ENCODE measurements around the gene GBP4. TPM values are rescaled to one million over a fixed set of nuclear protein-coding genes. Genes with fewer than 3 reads are reported as not detected.
"Not testable (repeated sequence)": the region's sequence is repeated elsewhere in the genome, so short reads cannot be mapped to it uniquely, and the experiment has no call there.

GBP4 gene
- total and polyA plus RNA-seq, 9 of the 15 experiments (the other 6 are each of a cell fraction or from before 2014, with no cell fraction given) = 0.04 to 0.40 (median 0.11) TPM

DNA sequence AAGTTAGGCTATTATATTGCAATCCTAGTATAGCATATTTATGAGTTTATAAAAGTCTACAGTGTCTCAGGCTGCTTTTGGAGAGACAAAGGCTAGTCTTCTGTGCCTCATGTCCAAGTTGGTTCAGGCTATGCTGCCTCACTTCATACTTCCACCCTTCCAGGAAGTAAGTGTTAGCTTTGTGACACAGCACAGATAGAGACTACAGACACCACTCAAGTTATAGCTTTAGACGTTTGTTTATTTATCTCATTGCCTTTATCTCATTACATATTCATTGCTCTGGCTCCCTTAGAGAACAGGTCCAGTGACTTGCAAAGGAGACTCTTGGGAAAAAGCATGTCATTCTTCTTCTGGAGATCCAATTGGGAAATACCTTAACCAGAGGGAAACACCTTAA, 22.6 kb upstream of the GBP4 start:
- Histone ChIP-seq H2AFZ (ENCODE audit: low read depth, low read length) (peak overlapping the region; percentile 55), H3K27me3 (ENCODE audit: control insufficient read depth in 2 of 2, insufficient read depth in 2 of 2, low read length in 2 of 2) (no peaks in the 10 kb centered on the region), H3K79me2 (ENCODE audit: control insufficient read depth, insufficient read depth, low read length) (no peaks in the 10 kb centered on the region), H3K9me1 (ENCODE audit: control insufficient read depth, insufficient read depth, low read length) (no peaks in the 10 kb centered on the region), H3K4me2 (ENCODE audit: insufficient read depth, low read length) (no peak overlapping the region), H3K4me1 (replicated peaks in 1 of 2; ENCODE audit: control insufficient read depth in 2 of 2, insufficient read depth in 2 of 2, low read length in 2 of 2) (no peaks in the 10 kb centered on the region), H3K9me3 (replicated peaks; ENCODE audit: control insufficient read depth, insufficient read depth, low read depth, low read length) (no peaks in the 10 kb centered on the region; the same call in 1 of the 2 replicates), H3K9ac (ENCODE audit: insufficient read depth in 1 of 2, low read depth in 2 of 2, low read length in 2 of 2) (no peak overlapping the region), H4K20me1 (replicated peaks; ENCODE audit: control insufficient read depth, insufficient read depth, low read length) (no peaks in the 10 kb centered on the region), H3K27ac (ENCODE audit: extremely low read depth, low read depth, low read length) (peak overlapping the region; percentile 34; the same call in 2 of the 3 replicates), H3K4me3 (no peak overlapping the region), H3K36me3 (ENCODE audit: control insufficient read depth, insufficient read depth, low read length) (no peaks in the 10 kb centered on the region)
- in situ Hi-C loops (cut with MboI) (no loop called here), intact Hi-C loops (cut with micrococcal nuclease) (no loop called here)
- DNase-seq (ENCODE audit: extremely low read depth in 1 of 4, low spot score in 3 of 4) (no peak), FAIRE-seq (no peak), ATAC-seq (no peak; the same call in 2 of the 3 replicates)
- TF ChIP-seq SAP30 (IDR thresholded peaks at IDR 0.05; ENCODE audit: borderline replicate concordance, insufficient read depth, low read depth, low read length, poor library complexity, severe bottlenecking) = no peak
- TF ChIP-seq, protein P1, sequence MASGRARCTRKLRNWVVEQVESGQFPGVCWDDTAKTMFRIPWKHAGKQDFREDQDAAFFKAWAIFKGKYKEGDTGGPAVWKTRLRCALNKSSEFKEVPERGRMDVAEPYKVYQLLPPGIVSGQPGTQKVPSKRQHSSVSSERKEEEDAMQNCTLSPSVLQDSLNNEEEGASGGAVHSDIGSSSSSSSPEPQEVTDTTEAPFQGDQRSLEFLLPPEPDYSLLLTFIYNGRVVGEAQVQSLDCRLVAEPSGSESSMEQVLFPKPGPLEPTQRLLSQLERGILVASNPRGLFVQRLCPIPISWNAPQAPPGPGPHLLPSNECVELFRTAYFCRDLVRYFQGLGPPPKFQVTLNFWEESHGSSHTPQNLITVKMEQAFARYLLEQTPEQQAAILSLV (tag; IDR thresholded peaks at IDR 0.05) = no peak
- CTCF ChIA-PET (ENCODE audit: low intra/inter-chr PET ratio) = no interaction called here
- BruUV-seq (replicated peaks) = no TSS peak
- WGBS (ENCODE audit: insufficient coverage, low coverage, missing lambda C conversion rate) = 0% methylated on average over 1 of the region's 1 CpG
- POLR2A ChIA-PET = no interaction called here

DNA sequence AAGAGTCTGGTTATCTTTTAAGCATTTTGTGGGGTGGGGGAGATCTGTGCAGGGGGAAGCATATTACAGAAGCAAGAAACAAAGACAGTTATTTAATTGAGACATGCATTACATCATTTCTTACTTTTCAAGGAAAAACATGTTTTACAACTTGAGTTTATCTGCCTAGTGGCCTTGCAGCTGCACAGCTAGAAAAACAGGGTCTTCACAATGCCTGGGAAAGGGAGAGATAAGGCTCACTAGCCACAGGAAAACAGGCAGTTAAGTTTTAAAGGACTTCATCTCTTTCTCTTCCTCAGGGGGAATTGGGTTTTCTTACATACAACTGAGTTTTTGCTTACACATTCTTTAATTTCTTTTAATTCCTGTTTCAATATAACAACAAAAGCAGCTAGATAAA, 21.1 kb upstream of the GBP4 start:
- H3K36me3 ChIP-seq (ENCODE audit: control insufficient read depth, insufficient read depth, low read length); BruUV-seq (replicated peaks); ATAC-seq; intact Hi-C loops (cut with micrococcal nuclease); H3K79me2 ChIP-seq (ENCODE audit: control insufficient read depth, insufficient read depth, low read length); H4K20me1 ChIP-seq (replicated peaks; ENCODE audit: control insufficient read depth, insufficient read depth, low read length); H2AFZ ChIP-seq (ENCODE audit: low read depth, low read length); H3K27me3 ChIP-seq (ENCODE audit: control insufficient read depth in 2 of 2, insufficient read depth in 2 of 2, low read length in 2 of 2); H3K4me1 ChIP-seq (replicated peaks in 1 of 2; ENCODE audit: control insufficient read depth in 2 of 2, insufficient read depth in 2 of 2, low read length in 2 of 2); H3K9me1 ChIP-seq (ENCODE audit: control insufficient read depth, insufficient read depth, low read length); CTCF ChIA-PET (ENCODE audit: low intra/inter-chr PET ratio); FAIRE-seq; H3K4me2 ChIP-seq (ENCODE audit: insufficient read depth, low read length); H3K9me3 ChIP-seq (replicated peaks; ENCODE audit: control insufficient read depth, insufficient read depth, low read depth, low read length); in situ Hi-C loops (cut with MboI); H3K4me3 ChIP-seq; TF ChIP-seq TEAD4 (CRISPR knock-in tag; IDR thresholded peaks at IDR 0.05; ENCODE audit: borderline replicate concordance): not testable (repeated sequence)
- peak in 1 of 4 experiments; percentile 12 for DNase-seq (ENCODE audit: extremely low read depth in 1 of 4, low spot score in 3 of 4)
- POLR2A ChIA-PET = interaction anchor here (0.8 kb wide), 1 partner anchor 15 kb away, joined by 3 read pairs; no protein-coding TSS in a partner anchor
- H3K27ac ChIP-seq (ENCODE audit: extremely low read depth, low read depth, low read length) = peak overlapping the region; percentile 38; the same call in 1 of the 3 replicates
- TF ChIP-seq ARID1B (IDR thresholded peaks at IDR 0.05) (peak; percentile 54; the same call in 1 of the 2 replicates), CBFA2T3 (IDR thresholded peaks at IDR 0.05) (peak; percentile 40; the same call in 1 of the 2 replicates), TEAD4 (IDR thresholded peaks at IDR 0.05; ENCODE audit: low read length) (peak; percentile 18; the same call in 1 of the 2 replicates)
- H3K9ac ChIP-seq (ENCODE audit: insufficient read depth in 1 of 2, low read depth in 2 of 2, low read length in 2 of 2) = peak overlapping the region in 1 of 2 experiments; percentile 3; a peak in 1 of 4 replicates

Data from K562 (cell line).